Heart left ventricle (tissue), 16 donors: ENCODE results near the gene SORT1. TPM values are rescaled to one million over a fixed set of nuclear protein-coding genes. Genes with fewer than 3 reads are reported as not detected.

Experiments used
- ATAC-seq, 4 donors: fragments of 200-7000 bp; cut with Tn5 transposase; one replicate each; pipeline ENCODE4 v1.9.1; 2020 to 2022; ENCODE audit warnings: moderate library complexity in 4 of 4, mild to moderate bottlenecking in 3 of 4, moderate number of reproducible peaks in 1 of 4
- DNase-seq, 5 donors: peaks; one replicate each; pipeline ENCODE4 v3.0.0-alpha.2; 2020
- H3K27ac ChIP-seq, 12 donors: fragments of 200-600 bp; sonication (generic) in 4 of 12; one replicate each; pipeline versions ENCODE4 v1.5.0 to v1.8.0; 2016 to 2022; ENCODE audit warnings: mild to moderate bottlenecking in 2 of 12
- H3K27me3 ChIP-seq, 9 donors: fragments of 200-600 bp; sonication (generic) in 2 of 9; one replicate each; pipeline versions ENCODE4 v1.5.1 to v1.8.0; 2016 to 2022; ENCODE audit warnings: mild to moderate bottlenecking in 3 of 9
- H3K36me3 ChIP-seq, 9 donors: fragments of 200-600 bp; sonication (generic) in 2 of 9; one replicate each; pipeline versions ENCODE4 v1.5.0 to v1.8.0; 2018 to 2022; ENCODE audit warnings: mild to moderate bottlenecking in 2 of 9
- H3K4me1 ChIP-seq, 12 donors: fragments of 200-600 bp; sonication (generic) in 4 of 12; one replicate each; pipeline versions ENCODE4 v1.5.0 to v1.8.0; 2016 to 2022; ENCODE audit warnings: mild to moderate bottlenecking in 3 of 12
- H3K4me3 ChIP-seq, 12 donors: fragments of 200-600 bp; sonication (generic) in 4 of 12; one replicate each; pipeline versions ENCODE4 v1.5.0 to v1.8.0; 2017 to 2022; ENCODE audit warnings: mild to moderate bottlenecking in 9 of 12, moderate library complexity in 4 of 12
- H3K9me3 ChIP-seq, 12 donors: fragments of 200-600 bp; sonication (generic) in 4 of 12; one replicate each; pipeline versions ENCODE4 v1.5.0 to v1.8.0; 2016 to 2022; ENCODE audit warnings: mild to moderate bottlenecking in 1 of 12
- CTCF ChIP-seq, 12 donors: fragments of 200-600 bp; sonication (generic) in 4 of 12; IDR thresholded peaks; one replicate each; pipeline versions ENCODE4 v1.5.0 to v1.8.0; 2018 to 2022; ENCODE audit warnings: antibody characterized with exemption in 12 of 12, mild to moderate bottlenecking in 5 of 12
- POLR2A ChIP-seq, 2 donors: fragments of 450-650 bp; IDR thresholded peaks; one replicate each; pipeline ENCODE4 v1.6.1; 2017; ENCODE audit warnings: antibody characterized with exemption in 2 of 2, mild to moderate bottlenecking in 2 of 2, moderate library complexity in 2 of 2
- WGBS, 4 donors: extraction: QIAGEN DNeasy Blood & Tissue Kit in 2 of 4; methylation state at CpG; one replicate each; pipeline versions ENCODE4 v1.1.5 to v1.1.7; 2013 to 2018; 5-methylcytosine and 5-hydroxymethylcytosine counted together
- intact Hi-C, 10 donors: fragments of 100-400 bp; cut with DNase I; formaldehyde crosslinking; loops; one replicate each; pipeline versions ENCODE4 v1.11.1 to v1.14.2; 2022
- polyA plus RNA-seq, 2 donors: library from polyadenylated mRNA; stranded (reverse); fragments of 200-250 nt; gene quantifications; one replicate each; pipeline ENCODE4 v1.2.3, GENCODE V29; 2013
- total RNA-seq, 9 donors: library from RNA; depleted of rRNA in 2 of 9; stranded (reverse); fragments of >200 nt in 2 of 9; fragmentation: NEBNext Ultra II Directional in 3 of 9; extraction: Animal tissue kit (Norgen Biotek cat#: 25700) in 3 of 9; gene quantifications; one replicate each; pipeline versions ENCODE4 v1.1.0 to v1.2.4, GENCODE V29; 2016 to 2023
- donor health status: ischemic (EF 13 %, LVEDD 7.1; RV severe dilation, severe dysfunction).
- donor health status: healthy with polysubstance abuse.
- donor health status: DM: no; HTN: yes; CAD: no.
- donor health status: DM: no; HTN: no; CAD: no.
- donor health status: ischemic (EF 25% LVEDD 6.9; RV normal size, moderate dysfunction).
- donor health status: ischemic (EF 25% LVEDD 5.7; RV mildly dilated, moderate dysfunction).
- donor health status: healthy.
- donor health status: DM: yes; HTN: yes; CAD: no.
- donor health status: ischemic (EF 35%, LVEDD 5.7; RV mildly dilated, moderate dysfunction).
- donor health status: nonischemic (EF 11% LVEDD 7.7; RV severe dilation, severe dysfunction).
- donor health status: DM: yes; HTN: yes; CAD: no.
- donor health status: PGD.
- donor health status: ischemic (EF 29% LVEDD 5.4; RV normal size, mild dysfunction).
- donor health status: nonischemic (EF 23%, LVEDD 6.1; RV moderate dilation, normal function).

Gene SORT1
- total and polyA plus RNA-seq, 11 donors = 36.9 to 346 (median 145) TPM

GRCh38 chr1:109259674-109260557 is 137.8 kb downstream of the SORT1 start:
- ATAC-seq = no peak
- Histone ChIP-seq H3K4me1 (peaks cover 0 to 16% (median 5%) of the 10 kb centered on the region in 12 donors), H3K9me3 (no peaks in the 10 kb centered on the region), H3K4me3 (no peak overlapping the region), H3K36me3 (no peaks in the 10 kb centered on the region), H3K27me3 (no peaks in the 10 kb centered on the region), H3K27ac (no peak overlapping the region)
- no peak for DNase-seq
- intact Hi-C loops = loop anchor here in 7 of 10 donors (5.0 to 10.0 kb wide), 5 partner anchors 137 to 275 kb away; partner anchors contain the start of genes SORT1 (in 2 of the 7), ELAPOR1 (in 1 of the 7) and GPR61 (in 1 of the 7)
- no peak for TF ChIP-seq POLR2A (IDR thresholded peaks at IDR 0.05)
- no peak for TF ChIP-seq CTCF (IDR thresholded peaks at IDR 0.05)
- 78 to 89% (median 85%) methylated on average over 7 of the region's 7 CpGs for WGBS, 4 donors

Other genes starting within 250 kb of the SORT1 start
- 100 to 1,000 TPM in 6 of 9 donors, 10 to 100 TPM in 3; 88.5 to 113 (median 102) TPM for gene SARS1, start 184.0 kb downstream of the SORT1 start, total RNA-seq
- gene SARS1, start 184.0 kb downstream of the SORT1 start, polyA plus RNA-seq = 100 to 1,000 TPM in 1 of 2 donors, 10 to 100 TPM in 1; 41.1 to 179 TPM
- 10 to 100 TPM in 1 of 9 donors, 1 to 10 TPM in 8; 2.5 to 11.9 (median 8.6) TPM for gene CELSR2, start 148.4 kb downstream of the SORT1 start, total RNA-seq
- gene CELSR2, start 148.4 kb downstream of the SORT1 start, polyA plus RNA-seq = 1 to 10 TPM; 1.6 to 2.1 TPM
- 1 to 10 TPM in 3 of 9 donors, under 1 TPM in 5, not detected in 1; 0.23 to 3.6 (median 0.60) TPM for gene PSRC1, start 114.8 kb downstream of the SORT1 start, total RNA-seq
- 1 to 10 TPM; 1.1 to 1.4 TPM for gene PSRC1, start 114.8 kb downstream of the SORT1 start, polyA plus RNA-seq
- gene MYBPHL, start 90.9 kb downstream of the SORT1 start, total RNA-seq = 1 to 10 TPM in 2 of 9 donors, under 1 TPM in 4, not detected in 3; 0.44 to 2.5 (median 0.54) TPM
- gene MYBPHL, start 90.9 kb downstream of the SORT1 start, polyA plus RNA-seq = under 1 TPM; 0.24 to 0.61 TPM
- 10 to 100 TPM; 24.3 to 74.9 (median 61.0) TPM for gene PSMA5, start 28.5 kb upstream of the SORT1 start, total RNA-seq
- gene PSMA5, start 28.5 kb upstream of the SORT1 start, polyA plus RNA-seq = 10 to 100 TPM; 31.5 to 94.7 TPM
- gene SYPL2, start 68.6 kb upstream of the SORT1 start, total RNA-seq = 10 to 100 TPM; 11.3 to 39.7 (median 25.4) TPM
- gene SYPL2, start 68.6 kb upstream of the SORT1 start, polyA plus RNA-seq = 10 to 100 TPM; 14.7 to 36.3 TPM
- gene ATXN7L2, start 86.0 kb upstream of the SORT1 start, total RNA-seq = 1 to 10 TPM; 1.2 to 2.8 (median 2.1) TPM
- 1 to 10 TPM; 2.0 to 3.8 TPM for gene ATXN7L2, start 86.0 kb upstream of the SORT1 start, polyA plus RNA-seq
- gene CYB561D1, start 96.2 kb upstream of the SORT1 start, total RNA-seq = 1 to 10 TPM; 3.4 to 8.4 (median 5.1) TPM
- 1 to 10 TPM; 2.1 to 8.1 TPM for gene CYB561D1, start 96.2 kb upstream of the SORT1 start, polyA plus RNA-seq
- 10 to 100 TPM in 8 of 9 donors, 1 to 10 TPM in 1; 9.9 to 19.1 (median 14.9) TPM for gene AMIGO1, start 111.8 kb upstream of the SORT1 start, total RNA-seq
- gene AMIGO1, start 111.8 kb upstream of the SORT1 start, polyA plus RNA-seq = 1 to 10 TPM; 4.6 to 6.2 TPM
- under 1 TPM in 6 of 9 donors, not detected in 3; 0.08 to 0.72 (median 0.21) TPM for gene GPR61, start 142.0 kb upstream of the SORT1 start, total RNA-seq
- gene GPR61, start 142.0 kb upstream of the SORT1 start, polyA plus RNA-seq = under 1 TPM in 1 of 2 donors, not detected in 1; 0.15 TPM
- 1 to 10 TPM; 1.5 to 5.4 (median 2.5) TPM for gene GNAI3, start 150.7 kb upstream of the SORT1 start, total RNA-seq
- gene GNAI3, start 150.7 kb upstream of the SORT1 start, polyA plus RNA-seq = 1 to 10 TPM; 1.6 to 3.0 TPM
- gene GNAT2, start 221.7 kb upstream of the SORT1 start, total RNA-seq = not detected
- not detected for gene GNAT2, start 221.7 kb upstream of the SORT1 start, polyA plus RNA-seq
- gene AMPD2, start 221.9 kb upstream of the SORT1 start, total RNA-seq = 10 to 100 TPM in 5 of 9 donors, 1 to 10 TPM in 4; 7.5 to 29.9 (median 10.0) TPM
- gene AMPD2, start 221.9 kb upstream of the SORT1 start, polyA plus RNA-seq = 10 to 100 TPM in 1 of 2 donors, 1 to 10 TPM in 1; 7.4 to 17.1 TPM